Astrocyte of the cerebellum (primary cell): ENCODE measurements around the gene MYO1D.
"Not testable (repeated sequence)": the region's sequence is repeated elsewhere in the genome, so short reads cannot be mapped to it uniquely, and the experiment has no call there.

ENCODE experiments used
- DNase-seq: peaks from one replicate; pipeline ENCODE4 v3.0.0-alpha.2; 2011; ENCODE audit warnings: low read depth
- H3K4me3 ChIP-seq: 2 replicates; pipeline ENCODE4 v1.5.1; 2011; ENCODE audit warnings: mild to moderate bottlenecking, low read depth, low read length, moderate library complexity
- CTCF ChIP-seq: IDR thresholded peaks from 2 replicates; pipeline ENCODE4 v1.5.1; 2012; ENCODE audit warnings: low read length, low read depth, moderate library complexity, mild to moderate bottlenecking; ENCODE audit errors: missing control alignments
- in situ Hi-C: cut with HindIII; loops from 2 replicates; pipeline ENCODE4 v1.10.0; 2017; ENCODE audit warnings: low sequenced_read_pairs

Gene MYO1D

GRCh38 chr17:32746280-32746679, 130.6 kb downstream of the MYO1D start:
- no peak overlapping the region for H3K4me3 ChIP-seq
- in situ Hi-C loops, result no loop called here
- no peak for DNase-seq
- no peak for TF ChIP-seq CTCF

- no peak for DNase-seq
- in situ Hi-C loops, result no loop called here
- no peak for TF ChIP-seq CTCF
- H3K4me3 ChIP-seq, result no peak overlapping the region
Observed at GRCh38 chr17:32742681-32743538, 134.0 kb downstream of the MYO1D start.

- no peak overlapping the region for H3K4me3 ChIP-seq
- DNase-seq, result no peak
- in situ Hi-C loops, result no loop called here
- TF ChIP-seq CTCF, result no peak
Observed at GRCh38 chr17:32741381-32741780, 135.5 kb downstream of the MYO1D start.

GRCh38 chr17:32739722-32740121, 137.2 kb downstream of the MYO1D start:
- in situ Hi-C loops, result no loop called here
- no peak overlapping the region for H3K4me3 ChIP-seq
- no peak for DNase-seq
- no peak for TF ChIP-seq CTCF

- in situ Hi-C loops, DNase-seq, H3K4me3 ChIP-seq: not testable (repeated sequence)
Observed at GRCh38 chr17:32739151-32739550, 137.8 kb downstream of the MYO1D start.

GRCh38 chr17:32733401-32733800, 143.5 kb downstream of the MYO1D start:
- H3K4me3 ChIP-seq, result no peak overlapping the region
- TF ChIP-seq CTCF, result no peak
- no peak for DNase-seq
- in situ Hi-C loops, result no loop called here

- H3K4me3 ChIP-seq, result no peak overlapping the region
- in situ Hi-C loops, result no loop called here
- no peak for TF ChIP-seq CTCF
- no peak for DNase-seq
Observed at GRCh38 chr17:32732900-32733299, 144.0 kb downstream of the MYO1D start.
